PFSK-1 (cell line): Measurements from ENCODE around the gene LRRC47.

ENCODE experiments used
- FOXP2 ChIP-seq: optimal IDR thresholded peaks from 2 replicates; pipeline ENCODE3; 2011; ENCODE audit warnings: borderline replicate concordance, control low read depth, inconsistent platforms; ENCODE audit not compliant: insufficient read depth; ENCODE audit errors: extremely low read length, extremely low read depth
- POLR2AphosphoS5 ChIP-seq: IDR thresholded peaks from 2 replicates; pipeline ENCODE4 v1.6.1; 2012; ENCODE audit warnings: low read depth, mild to moderate bottlenecking, control low read depth, low read length, moderate library complexity
- REST ChIP-seq, 2 experiments: IDR thresholded peaks; 2 replicates each; pipeline versions ENCODE4 v1.6.1 to v1.8.0; 2011 to 2012; ENCODE audit warnings: low read depth in 2 of 2, low read length in 2 of 2, control low read depth in 1 of 2, inconsistent platforms in 1 of 2, mild to moderate bottlenecking in 1 of 2, moderate library complexity in 1 of 2; ENCODE audit not compliant: insufficient read depth in 1 of 2
- SIN3A ChIP-seq: IDR thresholded peaks from 2 replicates; pipeline ENCODE4 v1.6.1; 2012; ENCODE audit warnings: mild to moderate bottlenecking, low read length, moderate library complexity, borderline replicate concordance; ENCODE audit not compliant: insufficient read depth
- TAF1 ChIP-seq: IDR thresholded peaks from 2 replicates; pipeline ENCODE4 v1.6.1; 2012; ENCODE audit warnings: low read length, control low read depth, borderline replicate concordance; ENCODE audit not compliant: insufficient read depth

Gene LRRC47

GRCh38 chr1:3811595-3811911 is 15.3 kb upstream of the LRRC47 start:
- TF ChIP-seq TAF1: no peak
- no peak for TF ChIP-seq FOXP2
- TF ChIP-seq SIN3A: no peak
- no peak for TF ChIP-seq REST (IDR thresholded peaks at IDR 0.05; ENCODE audit: insufficient read depth in 1 of 2, low read depth in 2 of 2, low read length in 2 of 2)
- no peak for TF ChIP-seq POLR2AphosphoS5

- TF ChIP-seq FOXP2 (no peak), POLR2AphosphoS5 (no peak), SIN3A (no peak), REST (IDR thresholded peaks at IDR 0.05; ENCODE audit: insufficient read depth in 1 of 2, low read depth in 2 of 2, low read length in 2 of 2) (no peak), TAF1 (no peak)
These were observed 13.4 kb upstream of the LRRC47 start for GRCh38 chr1:3809680-3810079.

GRCh38 chr1:3807769-3808168 is 11.5 kb upstream of the LRRC47 start:
- TF ChIP-seq FOXP2 (no peak), REST (IDR thresholded peaks at IDR 0.05; ENCODE audit: insufficient read depth in 1 of 2, low read depth in 2 of 2, low read length in 2 of 2) (no peak), TAF1 (no peak), POLR2AphosphoS5 (no peak), SIN3A (no peak)

GRCh38 chr1:3805038-3805437 is 8.7 kb upstream of the LRRC47 start:
- TF ChIP-seq POLR2AphosphoS5 (no peak), REST (IDR thresholded peaks at IDR 0.05; ENCODE audit: insufficient read depth in 1 of 2, low read depth in 2 of 2, low read length in 2 of 2) (no peak), FOXP2 (no peak), SIN3A (no peak), TAF1 (no peak)

- TF ChIP-seq SIN3A: no peak
- no peak for TF ChIP-seq FOXP2
- no peak for TF ChIP-seq POLR2AphosphoS5
- no peak for TF ChIP-seq TAF1
- no peak for TF ChIP-seq REST (IDR thresholded peaks at IDR 0.05; ENCODE audit: insufficient read depth in 1 of 2, low read depth in 2 of 2, low read length in 2 of 2)
These were observed 7.8 kb upstream of the LRRC47 start for GRCh38 chr1:3803905-3804626.
